ENCODE data around the gene TEDC2. TPM values are rescaled to one million over a fixed set of nuclear protein-coding genes. Genes with fewer than 3 reads are reported as not detected.

The TEDC2 gene
- total and polyA plus RNA-seq, 2 of the 8 experiments (the other 6 are each of a cell fraction or from before 2014, with no cell fraction given) = 54.6 to 55.6 TPM

DNA sequence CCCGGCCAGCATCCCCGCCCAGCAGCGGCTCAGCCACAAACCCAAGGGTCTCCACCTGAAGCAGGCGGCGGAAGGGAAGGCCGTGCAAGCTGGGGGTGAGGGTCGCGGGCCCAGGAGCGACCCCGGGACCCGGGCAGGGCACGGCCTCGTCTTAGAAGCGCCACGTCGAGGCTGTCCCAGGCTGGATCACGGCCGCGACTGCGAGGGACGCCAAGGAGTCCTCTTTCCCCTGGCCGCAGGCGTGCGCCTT, 31.2 kb upstream of the TEDC2 start:
- no peak overlapping the region for H2BK20ac ChIP-seq (ENCODE audit: low read length)
- H2AK5ac ChIP-seq (ENCODE audit: low read depth, low read length) = no peak overlapping the region
- peak overlapping the region; percentile 80 for H3K56ac ChIP-seq (replicated peaks; ENCODE audit: insufficient read length, low read depth, low read length)
- peaks cover 12% of the 10 kb centered on the region; the same call in 1 of the 2 replicates for H3K23me2 ChIP-seq (ENCODE audit: low read depth, low read length)
- 0 out of 2 replicates have a peak, but pooled peaks cover 6% of the 10 kb centered on the region for H3K79me1 ChIP-seq (ENCODE audit: low read depth, low read length)
- H3K4me3 ChIP-seq (ENCODE audit: extremely low read depth in 1 of 4, insufficient read depth in 2 of 4, low read depth in 3 of 4, low read length in 4 of 4) = peak overlapping the region; percentile 48 to 73 (median 50)
- no peak overlapping the region for H3K14ac ChIP-seq (ENCODE audit: insufficient read length)
- H4K20me1 ChIP-seq (replicated peaks in 1 of 2; ENCODE audit: control insufficient read depth in 1 of 2, insufficient read depth in 2 of 2, low read length in 2 of 2) = peaks cover 8 to 11% of the 10 kb centered on the region in 2 experiments
- peak overlapping the region; percentile 96 for H3K18ac ChIP-seq (ENCODE audit: extremely low read depth, low read length)
- peak overlapping the region; percentile 80; the same call in 1 of the 2 replicates for H2BK12ac ChIP-seq (ENCODE audit: low read depth, low read length)
- peaks cover 0 to 13% (median 6%) of the 10 kb centered on the region in 4 experiments; a peak in 5 of 7 replicates for H3K4me1 ChIP-seq (replicated peaks in 1 of 4; ENCODE audit: control insufficient read depth in 3 of 4, insufficient read depth in 4 of 4, low read length in 3 of 4)
- ChIA-PET POLR2A (ENCODE audit: partially characterized antibody) (interaction anchor here (0.6 to 2.2 kb wide), 10 partner anchors 9 to 178 kb away, joined by 3 to 9 read pairs (median 4); partner anchors contain the start of gene ECI1), CTCF (ENCODE audit: partially characterized antibody) (interaction anchor here (0.6 to 2.8 kb wide), 8 partner anchors 27 to 187 kb away, joined by 3 to 9 read pairs (median 4); partner anchors contain the start of gene ECI1)
- H3K27ac ChIP-seq (ENCODE audit: low read depth, low read length) = no peak overlapping the region
- peak overlapping the region; percentile 91 for H4K8ac ChIP-seq (ENCODE audit: extremely low read depth, insufficient read depth, low read length)
- H3K9ac ChIP-seq (replicated peaks in 1 of 4; ENCODE audit: extremely low read depth in 1 of 4, low read depth in 3 of 4, low read length in 3 of 4) = peak overlapping the region; percentile 13 to 77 (median 59); a peak in 6 of 7 replicates
- H3K27me3 ChIP-seq (replicated peaks in 1 of 4; ENCODE audit: control insufficient read depth in 3 of 4, extremely low read depth in 1 of 4, insufficient read depth in 3 of 4, low read length in 3 of 4) = peaks cover 0 to 9% (median 2%) of the 10 kb centered on the region in 4 experiments; a peak in 2 of 7 replicates
- peak overlapping the region; percentile 61; the same call in 1 of the 2 replicates for H2BK15ac ChIP-seq (ENCODE audit: low read length)
- H4K91ac ChIP-seq (replicated peaks; ENCODE audit: insufficient read length, low read length) = peak overlapping the region; percentile 95
- peak; percentile 2 for TF ChIP-seq EZH2 (IDR thresholded peaks at IDR 0.05; ENCODE audit: low read depth, low read length, severe bottlenecking)
- TF ChIP-seq, protein P1, sequence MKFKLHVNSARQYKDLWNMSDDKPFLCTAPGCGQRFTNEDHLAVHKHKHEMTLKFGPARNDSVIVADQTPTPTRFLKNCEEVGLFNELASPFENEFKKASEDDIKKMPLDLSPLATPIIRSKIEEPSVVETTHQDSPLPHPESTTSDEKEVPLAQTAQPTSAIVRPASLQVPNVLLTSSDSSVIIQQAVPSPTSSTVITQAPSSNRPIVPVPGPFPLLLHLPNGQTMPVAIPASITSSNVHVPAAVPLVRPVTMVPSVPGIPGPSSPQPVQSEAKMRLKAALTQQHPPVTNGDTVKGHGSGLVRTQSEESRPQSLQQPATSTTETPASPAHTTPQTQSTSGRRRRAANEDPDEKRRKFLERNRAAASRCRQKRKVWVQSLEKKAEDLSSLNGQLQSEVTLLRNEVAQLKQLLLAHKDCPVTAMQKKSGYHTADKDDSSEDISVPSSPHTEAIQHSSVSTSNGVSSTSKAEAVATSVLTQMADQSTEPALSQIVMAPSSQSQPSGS (IDR thresholded peaks at IDR 0.05; ENCODE audit: low read length) = no peak
- TF ChIP-seq KDM4A (IDR thresholded peaks at IDR 0.05; ENCODE audit: low read depth, low read length, severe bottlenecking) = peak; percentile 77
- TF ChIP-seq HDAC6 (IDR thresholded peaks at IDR 0.05; ENCODE audit: low read depth, low read length) = no peak
- TF ChIP-seq PHF8 (conservative IDR thresholded peaks at IDR 0.05; ENCODE audit: low read depth, low read length) = peak; percentile 53; the same call in 1 of the 2 replicates
- TF ChIP-seq SIN3A (conservative IDR thresholded peaks at IDR 0.05 in 1 of 2, IDR thresholded peaks at IDR 0.05 in 1 of 2; ENCODE audit: low read depth in 1 of 2, low read length in 2 of 2) = peak in 1 of 2 experiments; percentile 22; a peak in 1 of 4 replicates
- TF ChIP-seq POLR2A (IDR thresholded peaks at IDR 0.05; ENCODE audit: control extremely low read depth in 1 of 2, low read depth in 2 of 2, low read length in 2 of 2) = peak in 1 of 2 experiments; percentile 92; a peak in 2 of 3 replicates
- peak; percentile 82 for TF ChIP-seq POLR2AphosphoS5 (IDR thresholded peaks at IDR 0.05; ENCODE audit: low read depth, low read length)
- H3K9me3 ChIP-seq (ENCODE audit: insufficient read depth in 2 of 2, low read depth in 1 of 2, low read length in 1 of 2) = no peaks in the 10 kb centered on the region
- H3K23ac ChIP-seq (ENCODE audit: insufficient read length) = no peak overlapping the region
- WGBS, 2 experiments (ENCODE audit: extremely low coverage in 1 of 2, insufficient coverage in 1 of 2, insufficient read length in 1 of 2, insufficient replicate concordance in 2 of 2, low coverage in 1 of 2, low lambda C conversion rate in 2 of 2, missing lambda C conversion rate in 1 of 2) = 1% methylated on average over 18 of the region's 24 CpGs; no CpG with 5 or more reads in 1 of the 2 experiments
- H2AFZ ChIP-seq (ENCODE audit: low read length) = peak overlapping the region; percentile 85; the same call in 1 of the 2 replicates
- no peak overlapping the region for H3K4ac ChIP-seq (replicated peaks; ENCODE audit: insufficient read length, low read depth, low read length)
- H3K36me3 ChIP-seq (ENCODE audit: control insufficient read depth in 2 of 4, insufficient read depth in 4 of 4, low read length in 3 of 4) = peaks cover 12 to 20% (median 17%) of the 10 kb centered on the region in 4 experiments
- peaks cover 0 to 15% of the 10 kb centered on the region in 2 experiments; a peak in 2 of 4 replicates for H3K79me2 ChIP-seq (ENCODE audit: control insufficient read depth in 1 of 2, insufficient read depth in 2 of 2, low read length in 2 of 2)
- peak overlapping the region; percentile 78; the same call in 1 of the 2 replicates for H2BK5ac ChIP-seq (ENCODE audit: low read depth, low read length)
- peak overlapping the region; percentile 76 for H4K5ac ChIP-seq (ENCODE audit: insufficient read length, low read depth, low read length)
- peak overlapping the region; percentile 69 for H2BK120ac ChIP-seq (replicated peaks; ENCODE audit: low read depth, low read length)
- FAIRE-seq (no peak), DNase-seq (ENCODE audit: low read depth in 1 of 2, low spot score in 2 of 2) (no peak)
- peak overlapping the region; percentile 51 to 98 for H3K4me2 ChIP-seq (ENCODE audit: insufficient read depth in 1 of 2, low read depth in 2 of 2, low read length in 2 of 2)
